HL-60 (cell line): ENCODE data around the gene CFAP99.

ENCODE experiments used
- DNase-seq, 2 experiments: peaks; one replicate each; pipeline ENCODE4 v3.0.0-alpha.2; 2010 to 2020; ENCODE audit warnings: low read depth in 1 of 2, low spot score in 1 of 2
- H3K27ac ChIP-seq: fragments of 250-450 bp; sonication (Bioruptor Pico); replicated peaks from 2 replicates; pipeline ENCODE4 v1.5.1; 2020; ENCODE audit warnings: mild to moderate bottlenecking, moderate library complexity
- H3K27me3 ChIP-seq: fragments of 250-450 bp; sonication (Bioruptor Pico); 2 replicates; pipeline ENCODE4 v1.5.1; 2021; ENCODE audit warnings: mild to moderate bottlenecking, moderate library complexity; ENCODE audit not compliant: insufficient read depth, poor library complexity, severe bottlenecking
- H3K4me3 ChIP-seq: replicated peaks from 2 replicates; pipeline ENCODE4 v1.5.1; 2011; ENCODE audit warnings: mild to moderate bottlenecking, control low read depth, low read length; ENCODE audit not compliant: insufficient read depth
- GABPA ChIP-seq: IDR thresholded peaks from 2 replicates; pipeline ENCODE4 v1.6.1; 2012; ENCODE audit warnings: low read depth
- POLR2AphosphoS5 ChIP-seq: IDR thresholded peaks from 2 replicates; pipeline ENCODE4 v1.6.1; 2012; ENCODE audit warnings: low read depth
- SPI1 ChIP-seq: IDR thresholded peaks from 2 replicates; pipeline ENCODE4 v1.6.1; 2012; ENCODE audit warnings: low read depth, mild to moderate bottlenecking, borderline replicate concordance
- TF ChIP-seq, protein P1 (sequence below): IDR thresholded peaks from 2 replicates; pipeline ENCODE4 v1.6.1; 2012; ENCODE audit warnings: low read depth; ENCODE audit not compliant: insufficient replicate concordance
- TF ChIP-seq, protein P2 (sequence below): IDR thresholded peaks from one replicate; pipeline ENCODE4 v1.5.1; 2011; ENCODE audit warnings: low read length, control low read depth, inconsistent platforms; ENCODE audit not compliant: insufficient read depth

CFAP99 gene

DNA sequence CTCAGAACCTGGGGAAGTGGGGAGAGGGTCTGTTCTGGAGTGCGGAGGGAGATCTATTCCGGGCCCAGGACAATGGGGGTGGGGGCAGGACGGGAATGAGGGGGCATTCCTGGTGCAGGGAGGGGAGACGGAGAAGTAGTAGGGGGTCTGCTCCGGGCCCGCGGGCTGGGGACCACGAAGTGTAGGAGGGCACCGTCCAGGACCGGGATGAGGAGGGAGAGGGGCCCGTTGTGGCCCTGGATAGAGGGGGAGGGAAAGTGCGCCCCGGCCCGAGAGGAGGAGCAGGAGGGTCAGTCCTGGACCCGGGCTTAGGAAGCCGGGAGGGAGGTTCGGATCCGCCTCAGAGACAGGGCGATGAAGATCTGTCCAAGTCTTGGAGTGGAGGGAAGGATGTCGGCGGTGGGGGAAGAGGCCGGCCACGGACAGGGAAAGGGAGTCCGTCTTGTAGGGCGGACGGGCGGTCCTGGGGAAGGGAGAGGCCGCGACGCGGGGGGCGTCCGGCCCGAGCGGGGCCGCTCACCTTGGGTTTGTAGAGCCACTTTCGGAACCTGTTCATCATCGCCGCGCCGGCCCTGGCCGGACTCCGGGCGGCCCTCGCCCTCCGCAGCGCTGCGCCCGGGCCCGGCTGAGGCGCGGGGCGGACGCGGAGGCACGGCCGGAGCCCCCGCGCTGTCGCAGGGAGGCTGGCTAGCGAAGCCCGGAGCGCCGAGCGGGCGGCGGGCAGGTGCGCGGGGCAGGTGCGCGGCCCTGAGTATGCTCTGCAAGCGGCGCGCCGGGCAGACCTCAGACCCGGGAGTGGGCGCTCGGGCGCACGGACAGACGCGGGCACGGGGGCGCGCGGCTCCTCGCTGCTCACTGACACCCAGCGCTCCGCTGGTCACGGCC is 748 bp upstream of the CFAP99 start, which contains the start of gene ZFYVE28:
TSS of gene ZFYVE28 (minus strand) at position 881 of the 885 bp plus-strand sequence. CDS start at position 559, 322 bp downstream.
- no peak for TF ChIP-seq GABPA
- TF ChIP-seq POLR2AphosphoS5 = no peak
- TF ChIP-seq, protein P1, sequence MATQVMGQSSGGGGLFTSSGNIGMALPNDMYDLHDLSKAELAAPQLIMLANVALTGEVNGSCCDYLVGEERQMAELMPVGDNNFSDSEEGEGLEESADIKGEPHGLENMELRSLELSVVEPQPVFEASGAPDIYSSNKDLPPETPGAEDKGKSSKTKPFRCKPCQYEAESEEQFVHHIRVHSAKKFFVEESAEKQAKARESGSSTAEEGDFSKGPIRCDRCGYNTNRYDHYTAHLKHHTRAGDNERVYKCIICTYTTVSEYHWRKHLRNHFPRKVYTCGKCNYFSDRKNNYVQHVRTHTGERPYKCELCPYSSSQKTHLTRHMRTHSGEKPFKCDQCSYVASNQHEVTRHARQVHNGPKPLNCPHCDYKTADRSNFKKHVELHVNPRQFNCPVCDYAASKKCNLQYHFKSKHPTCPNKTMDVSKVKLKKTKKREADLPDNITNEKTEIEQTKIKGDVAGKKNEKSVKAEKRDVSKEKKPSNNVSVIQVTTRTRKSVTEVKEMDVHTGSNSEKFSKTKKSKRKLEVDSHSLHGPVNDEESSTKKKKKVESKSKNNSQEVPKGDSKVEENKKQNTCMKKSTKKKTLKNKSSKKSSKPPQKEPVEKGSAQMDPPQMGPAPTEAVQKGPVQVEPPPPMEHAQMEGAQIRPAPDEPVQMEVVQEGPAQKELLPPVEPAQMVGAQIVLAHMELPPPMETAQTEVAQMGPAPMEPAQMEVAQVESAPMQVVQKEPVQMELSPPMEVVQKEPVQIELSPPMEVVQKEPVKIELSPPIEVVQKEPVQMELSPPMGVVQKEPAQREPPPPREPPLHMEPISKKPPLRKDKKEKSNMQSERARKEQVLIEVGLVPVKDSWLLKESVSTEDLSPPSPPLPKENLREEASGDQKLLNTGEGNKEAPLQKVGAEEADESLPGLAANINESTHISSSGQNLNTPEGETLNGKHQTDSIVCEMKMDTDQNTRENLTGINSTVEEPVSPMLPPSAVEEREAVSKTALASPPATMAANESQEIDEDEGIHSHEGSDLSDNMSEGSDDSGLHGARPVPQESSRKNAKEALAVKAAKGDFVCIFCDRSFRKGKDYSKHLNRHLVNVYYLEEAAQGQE = no peak
- H3K27ac ChIP-seq = no peak within 1 kb of the TSS
- DNase-seq = no peak
- peak within 1 kb of the TSS; percentile 52 for H3K4me3 ChIP-seq
- H3K27me3 ChIP-seq = peaks cover 29% of the 10 kb centered on the region

DNA sequence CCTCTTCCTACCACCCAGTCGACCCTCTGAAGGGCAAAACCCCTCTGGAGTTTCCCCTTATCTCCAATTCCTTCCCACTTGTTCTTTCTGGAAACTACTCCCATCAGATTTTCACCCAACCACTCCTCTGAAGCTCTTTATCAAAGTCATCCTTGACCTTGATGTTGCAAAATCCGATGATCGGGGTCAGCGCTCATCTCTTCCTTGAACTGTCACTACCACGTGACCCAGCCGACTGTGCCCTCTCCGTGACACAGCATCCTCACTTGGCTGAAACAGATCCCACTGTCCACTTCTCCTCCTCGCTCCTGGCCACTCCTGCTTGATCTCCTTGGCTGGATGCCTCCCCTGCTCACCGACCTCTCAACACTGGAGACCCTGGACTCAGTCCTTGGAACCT is 1.1 kb downstream of the CFAP99 start:
- H3K27ac ChIP-seq = no peak overlapping the region
- H3K4me3 ChIP-seq = no peak overlapping the region
- no peak for TF ChIP-seq POLR2AphosphoS5
- TF ChIP-seq, protein P2, sequence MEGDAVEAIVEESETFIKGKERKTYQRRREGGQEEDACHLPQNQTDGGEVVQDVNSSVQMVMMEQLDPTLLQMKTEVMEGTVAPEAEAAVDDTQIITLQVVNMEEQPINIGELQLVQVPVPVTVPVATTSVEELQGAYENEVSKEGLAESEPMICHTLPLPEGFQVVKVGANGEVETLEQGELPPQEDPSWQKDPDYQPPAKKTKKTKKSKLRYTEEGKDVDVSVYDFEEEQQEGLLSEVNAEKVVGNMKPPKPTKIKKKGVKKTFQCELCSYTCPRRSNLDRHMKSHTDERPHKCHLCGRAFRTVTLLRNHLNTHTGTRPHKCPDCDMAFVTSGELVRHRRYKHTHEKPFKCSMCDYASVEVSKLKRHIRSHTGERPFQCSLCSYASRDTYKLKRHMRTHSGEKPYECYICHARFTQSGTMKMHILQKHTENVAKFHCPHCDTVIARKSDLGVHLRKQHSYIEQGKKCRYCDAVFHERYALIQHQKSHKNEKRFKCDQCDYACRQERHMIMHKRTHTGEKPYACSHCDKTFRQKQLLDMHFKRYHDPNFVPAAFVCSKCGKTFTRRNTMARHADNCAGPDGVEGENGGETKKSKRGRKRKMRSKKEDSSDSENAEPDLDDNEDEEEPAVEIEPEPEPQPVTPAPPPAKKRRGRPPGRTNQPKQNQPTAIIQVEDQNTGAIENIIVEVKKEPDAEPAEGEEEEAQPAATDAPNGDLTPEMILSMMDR = no peak
- TF ChIP-seq SPI1 = no peak
- no peak for TF ChIP-seq GABPA
- DNase-seq = peak in 1 of 2 experiments; percentile 18
- H3K27me3 ChIP-seq = peaks cover 29% of the 10 kb centered on the region

DNA sequence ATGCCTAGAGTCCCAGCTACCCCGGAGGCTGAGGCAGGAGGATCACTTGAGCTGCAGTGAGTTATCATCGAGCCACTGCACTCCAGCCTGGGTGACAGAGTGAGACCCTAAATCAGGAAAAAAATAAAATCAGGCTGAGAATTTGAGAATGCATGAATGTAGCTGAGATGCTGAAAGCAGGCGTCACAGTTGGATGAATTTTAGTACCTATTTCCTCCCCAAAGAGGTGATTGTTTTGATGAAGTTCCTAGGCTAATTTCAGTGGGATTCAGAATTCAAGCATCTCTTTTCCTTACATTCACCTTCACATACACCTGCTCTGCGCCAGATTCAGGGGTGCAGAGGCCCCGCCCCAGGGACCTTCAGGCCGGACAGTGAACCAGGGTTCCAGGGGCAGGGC is 3.2 kb downstream of the CFAP99 start:
- DNase-seq = no peak
- TF ChIP-seq, protein P2 = no peak
- TF ChIP-seq GABPA (no peak), SPI1 (no peak), POLR2AphosphoS5 (no peak)
- TF ChIP-seq, protein P1 = no peak
- peaks cover 24% of the 10 kb centered on the region for H3K27me3 ChIP-seq

DNA sequence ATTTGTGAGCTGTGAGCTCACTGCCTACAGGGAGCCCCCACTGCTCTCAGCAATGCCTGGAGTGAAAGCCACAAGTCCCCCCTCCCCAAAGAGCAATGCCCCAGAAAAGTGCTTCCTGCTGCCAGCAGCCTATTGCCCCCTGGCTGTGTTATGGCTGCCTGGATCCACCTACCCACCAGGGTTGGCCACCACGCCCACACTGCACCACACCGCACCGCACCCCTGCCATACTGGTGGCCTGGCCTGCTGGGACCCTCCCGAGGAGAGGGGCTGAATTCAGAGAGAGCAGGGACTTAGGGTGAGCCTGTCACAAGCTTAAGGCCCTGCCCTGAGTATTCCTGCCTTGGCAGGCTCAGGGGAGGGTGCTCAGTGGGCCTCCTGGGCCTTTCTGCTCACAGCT is 4.3 kb downstream of the CFAP99 start:
- Histone ChIP-seq H3K27me3 (peaks cover 15% of the 10 kb centered on the region), H3K27ac (no peak overlapping the region), H3K4me3 (no peak overlapping the region)
- TF ChIP-seq GABPA (no peak), POLR2AphosphoS5 (no peak), SPI1 (no peak)
- TF ChIP-seq, protein P1 = no peak
- TF ChIP-seq, protein P2 = no peak
- no peak for DNase-seq

More for the DNA sequence above, 3.2 kb downstream of the CFAP99 start:
- Histone ChIP-seq H3K27ac (no peak overlapping the region), H3K4me3 (no peak overlapping the region)
